D341Med (cell line): ENCODE measurements around the gene C2orf15.
A peak's percentile ranks its signal among the peaks of the same experiment; 100 is the strongest.
"Not testable (repeated sequence)": the region's sequence is repeated elsewhere in the genome, so short reads cannot be mapped to it uniquely, and the experiment has no call there.

Experiments
- DNase-seq: peaks from one replicate; pipeline ENCODE4 v3.0.0; 2012; ENCODE audit warnings: low spot score

C2orf15 gene

DNA sequence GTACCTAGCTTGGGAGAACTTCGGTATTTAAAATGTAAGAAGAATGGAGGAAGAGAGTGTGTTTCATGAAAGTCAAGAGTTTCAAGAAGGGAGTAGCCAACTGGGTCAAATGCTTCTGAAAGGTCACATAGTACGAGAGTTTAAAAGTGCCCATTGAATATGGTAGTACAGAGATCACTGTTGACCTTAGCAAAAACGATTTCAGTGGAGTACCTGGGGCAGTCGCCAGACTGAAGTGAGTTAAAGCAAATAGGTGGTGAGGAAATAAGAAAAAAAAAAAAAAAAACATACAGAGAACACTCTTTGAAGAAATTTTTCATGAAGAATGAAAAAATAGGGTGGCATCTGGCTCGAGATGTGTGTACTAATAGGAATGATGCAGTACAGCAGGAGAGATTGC lies 24.7 kb downstream of the C2orf15 start:
- DNase-seq: no peak

DNA sequence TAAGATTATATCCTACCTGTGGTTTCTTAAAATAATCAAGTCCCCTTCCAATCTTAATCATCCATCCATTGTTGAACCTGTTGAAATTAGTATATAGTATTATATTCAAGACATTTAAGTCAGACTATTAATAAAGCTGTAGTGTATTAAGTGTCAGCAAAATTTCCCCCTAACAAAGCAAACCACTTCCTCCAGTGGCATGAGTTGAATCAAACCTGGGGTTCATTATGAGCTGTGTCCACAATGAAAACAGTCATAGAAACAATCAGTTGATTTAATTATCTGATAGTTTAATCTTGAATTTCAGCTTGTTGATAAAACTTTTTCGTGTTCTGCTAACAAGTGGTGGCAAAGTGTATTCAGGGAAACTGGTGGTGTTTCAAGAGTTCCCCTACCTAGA lies 28.0 kb downstream of the C2orf15 start:
- no peak for DNase-seq

GRCh38 chr2:99171377-99172140 lies 30.1 kb downstream of the C2orf15 start:
- no peak for DNase-seq

DNA sequence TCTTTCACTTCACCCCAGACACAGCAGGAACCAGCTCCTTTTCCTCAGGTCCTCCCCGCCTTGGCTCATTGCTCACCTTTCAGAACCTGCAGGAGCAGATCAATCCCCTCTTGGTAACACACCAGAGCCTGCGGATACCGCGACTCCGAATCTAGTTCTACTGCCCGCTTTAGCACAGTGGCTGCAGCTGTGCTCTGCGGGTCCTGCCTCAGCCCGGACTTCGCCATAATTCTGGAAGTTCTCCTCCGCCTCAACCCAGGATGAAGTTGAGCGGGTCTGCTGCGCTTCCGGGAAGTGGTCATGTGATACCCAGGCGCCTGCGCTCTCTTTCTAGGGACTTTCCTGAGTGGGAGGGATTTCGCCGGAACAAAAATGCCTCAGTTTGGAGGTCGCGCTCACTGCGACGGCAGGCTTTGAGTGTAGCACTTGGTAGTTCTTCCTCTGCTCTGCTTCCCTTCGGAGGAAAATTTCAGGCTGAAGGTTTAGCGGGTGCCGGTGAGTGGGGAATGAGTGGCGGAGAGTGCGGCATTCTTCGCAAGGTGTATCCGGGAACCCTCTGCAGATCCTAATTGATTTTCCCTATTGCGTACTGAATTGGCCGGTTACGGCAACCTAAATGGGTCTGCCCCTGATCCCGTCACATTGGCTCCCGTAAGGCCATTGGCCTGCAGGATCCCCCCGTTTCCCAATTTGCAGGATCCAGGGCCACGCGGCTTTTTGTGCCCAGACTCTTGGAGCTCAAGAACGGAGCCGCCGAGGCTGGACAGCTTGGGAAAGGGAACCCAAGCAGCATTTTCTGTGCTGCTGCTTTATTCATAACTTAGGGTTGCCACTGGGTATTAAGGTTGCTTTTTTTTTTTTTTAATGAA lies 39.5 kb downstream of the C2orf15 start, which contains the start of the genes MITD1 and MRPL30:
Gene MITD1 (minus strand): TSS at position 304 of the 869 bp plus-strand sequence. CDS start 77 bp downstream, at position 227.
Gene MRPL30 (plus strand): TSS at position 430 of the 869 bp plus-strand sequence. CDS start 5,020 bp downstream, outside the sequence.
- DNase-seq: peak; percentile 84

DNA sequence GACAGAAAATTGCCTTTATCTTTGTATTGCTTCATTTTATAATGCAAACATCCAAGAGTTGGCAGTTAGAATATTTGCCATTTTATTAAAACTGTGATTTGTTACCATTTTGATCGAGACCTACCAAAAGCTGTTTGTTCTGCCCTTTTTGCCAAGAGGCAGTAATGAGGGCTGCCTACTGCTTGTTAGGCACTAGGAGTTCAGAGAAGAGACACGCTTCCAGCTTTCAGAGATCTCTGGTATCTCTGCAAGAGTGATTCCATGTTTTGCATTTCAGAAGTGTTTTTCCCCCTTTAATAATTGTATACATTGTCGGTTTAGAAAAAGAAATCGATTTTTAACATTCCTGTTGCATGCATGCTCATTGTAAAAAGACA lies 40.1 kb downstream of the C2orf15 start:
- no peak for DNase-seq

- DNase-seq: no peak
Observed at GRCh38 chr2:99183025-99183424, 41.5 kb downstream of the C2orf15 start.

GRCh38 chr2:99184811-99185210 lies 43.3 kb downstream of the C2orf15 start:
- DNase-seq: no peak

DNA sequence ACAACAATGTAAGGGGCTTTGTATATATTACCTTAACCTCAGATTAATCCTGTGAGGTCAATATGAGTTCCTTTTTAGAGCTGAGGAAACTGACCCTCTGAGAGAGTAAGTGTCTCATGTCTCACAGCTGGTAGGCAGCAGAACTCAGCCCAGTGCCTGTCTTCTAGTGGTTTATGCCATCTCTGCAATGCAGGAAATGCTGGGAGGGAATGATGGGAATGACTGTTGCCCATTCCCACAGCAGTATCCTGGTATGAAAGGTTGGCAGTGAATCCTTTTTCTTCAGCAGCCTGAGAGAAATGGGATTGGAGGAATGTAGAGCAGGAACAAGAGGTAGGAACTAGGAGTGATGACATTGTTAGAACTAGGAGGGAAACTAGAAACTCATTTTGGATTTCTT lies 45.5 kb downstream of the C2orf15 start:
- no peak for DNase-seq

GRCh38 chr2:99188357-99188756 lies 46.9 kb downstream of the C2orf15 start:
- DNase-seq: no peak

- no peak for DNase-seq
Observed at GRCh38 chr2:99190548-99190947, 49.0 kb downstream of the C2orf15 start.

- DNase-seq: not testable (repeated sequence)
Observed at GRCh38 chr2:99192364-99192763, 50.9 kb downstream of the C2orf15 start.

DNA sequence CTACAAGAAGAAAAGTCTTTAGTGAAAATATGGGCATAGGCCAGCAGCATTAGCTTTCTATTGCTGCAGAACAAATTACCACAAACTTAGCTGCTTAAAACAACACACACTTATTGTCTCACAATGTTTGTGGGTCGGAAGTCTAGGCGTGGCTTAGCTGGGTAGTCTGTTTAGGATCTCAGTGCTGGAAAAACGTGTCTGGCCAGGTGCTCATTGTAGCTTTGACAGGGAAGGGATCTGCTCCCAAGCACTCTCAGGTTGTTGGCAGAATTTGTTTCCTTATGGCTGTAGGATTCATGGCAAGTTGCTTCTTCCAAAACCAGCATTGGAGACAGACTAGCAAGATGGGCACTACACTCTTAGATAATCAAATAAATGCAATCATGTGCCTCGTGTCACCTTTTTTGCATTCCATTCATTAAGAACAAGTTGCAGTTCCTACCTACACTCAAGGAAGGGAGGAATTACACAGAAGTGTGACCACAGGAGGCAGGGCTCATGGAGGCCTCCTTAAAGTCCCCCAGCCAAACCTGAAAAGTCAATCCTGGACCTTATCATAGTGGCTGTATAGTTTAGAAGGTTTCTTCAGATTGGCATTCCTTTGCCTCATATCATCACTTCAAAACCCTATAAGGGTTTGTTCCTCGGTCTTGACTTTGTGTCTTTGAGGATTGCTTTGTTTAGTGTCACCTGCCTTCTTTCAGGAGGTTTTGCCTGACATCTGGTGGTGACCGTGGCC lies 56.8 kb downstream of the C2orf15 start:
- DNase-seq: no peak

- no peak for DNase-seq
Observed at GRCh38 chr2:99200076-99200800, 58.7 kb downstream of the C2orf15 start.
